ENCODE data around the gene TMEM86A.

Gene TMEM86A

GRCh38 chr11:18698341-18699268 is at the start of gene TMEM86A:
TSS of gene TMEM86A (plus strand) at chr11:18698779. CDS start at chr11:18698887, 108 bp downstream.
- TF ChIP-seq GATA2 (IDR thresholded peaks at IDR 0.05; ENCODE audit: low read depth, low read length), result no peak
- TF ChIP-seq GATA3 (IDR thresholded peaks at IDR 0.05; ENCODE audit: low read depth, low read length), result no peak

- no peak for TF ChIP-seq GATA2 (IDR thresholded peaks at IDR 0.05; ENCODE audit: low read depth, low read length)
Measured at GRCh38 chr11:18650353-18650752, 48.2 kb upstream of the TMEM86A start.

GRCh38 chr11:18650859-18651557 is 47.6 kb upstream of the TMEM86A start:
- TF ChIP-seq GATA2 (IDR thresholded peaks at IDR 0.05; ENCODE audit: low read depth, low read length) (no peak), GATA3 (IDR thresholded peaks at IDR 0.05; ENCODE audit: low read depth, low read length) (no peak)

GRCh38 chr11:18657673-18658072 is 40.9 kb upstream of the TMEM86A start:
- TF ChIP-seq GATA3 (IDR thresholded peaks at IDR 0.05; ENCODE audit: low read depth, low read length) (no peak), GATA2 (IDR thresholded peaks at IDR 0.05; ENCODE audit: low read depth, low read length) (no peak)

- TF ChIP-seq GATA2 (IDR thresholded peaks at IDR 0.05; ENCODE audit: low read depth, low read length), result no peak
- no peak for TF ChIP-seq GATA3 (IDR thresholded peaks at IDR 0.05; ENCODE audit: low read depth, low read length)
Measured at GRCh38 chr11:18668131-18668530, 30.4 kb upstream of the TMEM86A start.

- TF ChIP-seq GATA3 (IDR thresholded peaks at IDR 0.05; ENCODE audit: low read depth, low read length), result no peak
- no peak for TF ChIP-seq GATA2 (IDR thresholded peaks at IDR 0.05; ENCODE audit: low read depth, low read length)
Measured at GRCh38 chr11:18669219-18669596, 29.4 kb upstream of the TMEM86A start.

- no peak for TF ChIP-seq GATA3 (IDR thresholded peaks at IDR 0.05; ENCODE audit: low read depth, low read length)
- no peak for TF ChIP-seq GATA2 (IDR thresholded peaks at IDR 0.05; ENCODE audit: low read depth, low read length)
Measured at GRCh38 chr11:18669711-18670110, 28.9 kb upstream of the TMEM86A start.

- no peak for TF ChIP-seq GATA2 (IDR thresholded peaks at IDR 0.05; ENCODE audit: low read depth, low read length)
- TF ChIP-seq GATA3 (IDR thresholded peaks at IDR 0.05; ENCODE audit: low read depth, low read length), result no peak
Measured at GRCh38 chr11:18671246-18671645, 27.3 kb upstream of the TMEM86A start.

- no peak for TF ChIP-seq GATA2 (IDR thresholded peaks at IDR 0.05; ENCODE audit: low read depth, low read length)
- TF ChIP-seq GATA3 (IDR thresholded peaks at IDR 0.05; ENCODE audit: low read depth, low read length), result no peak
Measured at GRCh38 chr11:18676803-18677202, 21.8 kb upstream of the TMEM86A start.

- TF ChIP-seq GATA2 (IDR thresholded peaks at IDR 0.05; ENCODE audit: low read depth, low read length) (no peak), GATA3 (IDR thresholded peaks at IDR 0.05; ENCODE audit: low read depth, low read length) (no peak)
Measured at GRCh38 chr11:18677560-18677959, 21.0 kb upstream of the TMEM86A start.

GRCh38 chr11:18682466-18682865 is 16.1 kb upstream of the TMEM86A start:
- TF ChIP-seq GATA3 (IDR thresholded peaks at IDR 0.05; ENCODE audit: low read depth, low read length) (no peak), GATA2 (IDR thresholded peaks at IDR 0.05; ENCODE audit: low read depth, low read length) (no peak)

- TF ChIP-seq GATA2 (IDR thresholded peaks at IDR 0.05; ENCODE audit: low read depth, low read length), result no peak
- no peak for TF ChIP-seq GATA3 (IDR thresholded peaks at IDR 0.05; ENCODE audit: low read depth, low read length)
Measured at GRCh38 chr11:18684267-18684666, 14.3 kb upstream of the TMEM86A start.

GRCh38 chr11:18692941-18693760 is 5.4 kb upstream of the TMEM86A start:
- TF ChIP-seq GATA3 (IDR thresholded peaks at IDR 0.05; ENCODE audit: low read depth, low read length), result no peak
- no peak for TF ChIP-seq GATA2 (IDR thresholded peaks at IDR 0.05; ENCODE audit: low read depth, low read length)

GRCh38 chr11:18696638-18697225 is 1.8 kb upstream of the TMEM86A start:
- no peak for TF ChIP-seq GATA3 (IDR thresholded peaks at IDR 0.05; ENCODE audit: low read depth, low read length)
- TF ChIP-seq GATA2 (IDR thresholded peaks at IDR 0.05; ENCODE audit: low read depth, low read length), result no peak
